Epidermal melanocyte (primary cell): Measurements from ENCODE around the gene PLEKHF1.
A peak's percentile ranks its signal among the peaks of the same experiment; 100 is the strongest.
"Not testable (repeated sequence)": the region's sequence is repeated elsewhere in the genome, so short reads cannot be mapped to it uniquely, and the experiment has no call there.

ENCODE experiments used
- DNase-seq: peaks from one replicate; pipeline ENCODE4 v3.0.0; 2011; ENCODE audit warnings: low spot score; ENCODE audit not compliant: insufficient read length

The PLEKHF1 gene

GRCh38 chr19:29665215-29665825, at the start of gene PLEKHF1:
PLEKHF1 (plus strand) TSS chr19:29665461; CDS start chr19:29673840, 8,379 bp downstream.
- DNase-seq: peak; percentile 84

DNA sequence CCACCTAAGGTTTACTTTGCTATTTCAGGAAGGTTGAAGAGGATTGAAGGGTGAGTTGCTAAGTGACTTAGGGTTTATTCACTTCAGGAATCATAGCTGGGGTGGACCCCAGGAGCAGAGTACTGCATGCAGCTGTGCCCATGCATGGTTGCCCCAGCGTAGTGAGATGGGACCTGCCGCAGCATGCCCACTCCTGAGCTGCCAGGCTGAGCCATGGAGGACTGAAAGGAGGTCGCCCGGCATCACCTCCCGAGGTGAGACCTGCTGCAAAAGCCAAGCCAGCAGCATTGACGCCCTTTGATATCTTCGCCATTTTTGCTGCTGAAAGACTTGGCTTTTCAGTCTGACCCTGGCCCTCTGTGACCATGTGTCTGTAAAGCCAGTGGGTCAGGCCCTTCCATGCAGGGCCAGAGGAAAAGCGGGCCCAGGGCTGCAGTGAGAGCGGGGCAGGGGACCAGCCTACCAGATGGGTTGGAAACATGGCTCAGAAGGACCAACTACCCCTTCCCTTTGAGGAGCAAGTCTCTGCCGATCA, 49.3 kb upstream of the PLEKHF1 start:
- no peak for DNase-seq

DNA sequence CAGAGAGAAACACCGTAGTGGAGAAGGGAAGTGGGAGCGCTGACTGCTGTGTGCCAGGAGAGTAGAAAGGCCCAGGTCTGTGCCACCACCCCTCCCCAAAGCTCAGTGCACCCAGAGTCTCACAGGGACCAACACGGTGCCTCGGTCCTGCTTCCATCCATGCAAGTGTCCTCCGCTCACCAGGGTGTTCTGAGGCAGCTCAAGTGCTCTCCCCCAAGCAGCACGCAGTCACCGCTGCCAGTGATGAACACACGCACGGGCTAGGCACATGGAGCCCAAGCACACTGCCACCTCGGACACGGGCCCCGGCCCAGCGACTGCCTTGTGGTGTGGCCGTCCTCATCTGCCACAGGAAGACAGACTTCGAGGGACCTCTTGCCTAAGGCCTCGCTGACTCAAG, 48.7 kb upstream of the PLEKHF1 start:
- DNase-seq: no peak

DNA sequence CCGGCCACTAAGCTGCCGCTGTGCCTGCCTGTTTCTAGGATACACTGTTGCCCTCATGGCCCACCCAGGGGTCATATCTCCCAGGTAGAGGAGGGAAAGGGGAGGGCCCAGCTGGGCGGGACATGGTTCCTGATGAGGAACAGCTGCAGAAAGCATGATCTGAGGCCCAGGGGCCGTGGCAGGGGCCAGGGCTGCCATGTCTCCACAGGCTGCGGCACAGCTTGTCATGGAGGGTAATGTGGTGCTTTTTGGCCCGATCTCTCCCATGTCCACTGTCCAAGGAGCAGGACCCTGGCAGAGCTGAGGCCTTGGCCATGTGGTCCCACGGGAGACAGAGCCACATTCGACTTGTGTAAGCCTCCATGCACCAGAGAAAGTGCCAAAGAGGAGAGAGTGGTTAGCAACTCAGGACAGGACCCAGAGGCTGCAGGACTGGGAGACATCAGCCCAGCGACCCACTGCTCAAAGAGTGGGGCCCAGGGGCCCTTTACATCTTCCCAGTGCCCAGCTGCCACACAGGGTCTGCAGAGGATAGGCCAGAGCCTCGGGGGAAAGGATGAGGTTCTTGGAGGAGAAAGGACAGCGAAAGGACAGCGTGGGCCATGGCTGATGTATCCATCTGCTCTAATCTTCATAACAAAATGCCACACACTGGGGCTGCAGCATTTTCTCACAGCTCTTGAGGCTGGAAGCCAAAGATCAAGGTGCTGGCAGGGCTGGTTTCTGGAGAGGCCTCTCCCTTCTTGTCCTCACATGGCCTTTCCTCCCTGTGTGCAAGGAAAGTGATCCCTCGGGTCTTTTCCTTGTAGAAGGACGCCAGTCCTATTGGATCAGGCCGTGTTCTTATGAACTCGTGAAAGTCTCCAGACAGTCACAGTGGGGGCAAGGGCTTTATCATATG, 47.6 kb upstream of the PLEKHF1 start:
- DNase-seq: no peak

GRCh38 chr19:29618434-29618833, 46.8 kb upstream of the PLEKHF1 start:
- no peak for DNase-seq

GRCh38 chr19:29618871-29619270, 46.4 kb upstream of the PLEKHF1 start:
- DNase-seq: no peak

DNA sequence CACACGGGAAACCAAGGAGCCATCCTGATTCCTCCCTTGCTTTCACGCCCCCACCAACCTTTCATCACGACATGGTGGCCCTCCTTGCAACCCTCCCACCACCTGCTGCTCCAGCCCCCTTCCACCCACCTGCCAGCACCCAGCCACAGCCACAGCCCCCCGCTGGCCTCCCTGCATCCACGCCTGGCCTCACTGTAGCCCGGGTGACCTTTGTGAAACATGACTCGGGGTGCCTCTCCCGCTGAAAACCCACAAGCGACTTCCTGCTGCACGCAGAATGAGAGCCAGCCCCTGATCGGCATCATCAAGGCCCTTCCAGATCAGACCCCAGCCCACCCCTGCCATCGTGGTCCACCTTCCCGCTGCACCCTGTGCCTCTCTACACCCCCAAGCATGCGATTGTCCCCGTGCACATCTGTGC, 44.3 kb upstream of the PLEKHF1 start:
- DNase-seq: no peak

- no peak for DNase-seq
These were observed 42.8 kb upstream of the PLEKHF1 start for GRCh38 chr19:29622166-29623070.

- no peak for DNase-seq
These were observed 41.4 kb upstream of the PLEKHF1 start for GRCh38 chr19:29623726-29624488.

DNA sequence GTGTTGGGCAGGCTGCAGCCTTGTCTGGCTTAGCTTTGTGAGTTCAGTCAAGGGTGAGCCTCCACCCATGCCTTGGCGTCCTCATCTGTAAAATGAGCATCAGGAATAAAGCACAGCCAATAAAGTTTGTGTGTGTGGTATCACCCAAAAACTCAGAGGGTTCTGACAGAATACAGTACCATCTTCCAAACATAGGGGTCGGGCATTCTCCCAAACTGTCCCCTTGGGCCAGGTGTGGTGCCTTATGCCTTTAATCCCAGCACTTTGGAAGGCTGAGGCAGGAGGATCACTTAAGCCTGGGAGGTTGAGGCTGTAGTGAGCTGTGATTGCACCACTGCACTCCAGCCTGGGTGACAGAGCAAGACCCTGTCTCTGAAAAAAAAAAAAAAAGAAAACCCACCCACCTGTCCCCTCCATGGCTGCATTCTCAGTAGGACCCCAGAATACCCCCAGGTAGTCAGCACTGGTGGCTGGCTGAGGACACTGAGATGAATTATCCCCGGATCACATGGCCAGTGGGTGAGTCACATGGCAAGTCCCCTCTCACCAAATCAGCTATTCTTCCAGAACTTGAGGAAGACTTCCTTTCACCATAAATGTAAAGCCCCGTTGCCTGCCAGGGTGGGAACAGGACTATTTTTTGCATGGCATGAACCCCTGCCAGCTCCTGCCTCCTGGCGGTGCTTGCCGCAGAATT, 40.6 kb upstream of the PLEKHF1 start:
- no peak for DNase-seq

- no peak for DNase-seq
These were observed 40.0 kb upstream of the PLEKHF1 start for GRCh38 chr19:29625186-29625651.

DNA sequence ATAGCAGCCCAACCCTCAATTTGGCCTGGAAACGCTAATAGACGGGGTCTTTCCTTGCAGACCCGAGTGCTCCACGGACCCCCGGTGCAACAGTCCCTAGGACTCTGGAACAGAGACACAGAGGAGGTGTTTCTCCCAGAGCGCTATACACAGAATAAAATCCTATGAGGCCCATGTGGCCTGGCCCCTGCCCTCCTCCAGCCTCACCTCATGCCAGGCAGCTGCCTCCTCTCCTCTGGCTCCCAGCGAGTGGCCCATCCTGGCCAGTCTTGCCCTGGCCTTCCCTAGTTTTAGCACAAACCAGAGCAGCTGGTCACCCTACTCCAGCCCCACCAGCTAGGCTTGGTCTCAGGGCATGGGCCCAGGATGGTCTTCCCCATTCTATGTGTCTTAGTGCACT, 38.9 kb upstream of the PLEKHF1 start:
- no peak for DNase-seq

- DNase-seq: not testable (repeated sequence)
These were observed 38.4 kb upstream of the PLEKHF1 start for GRCh38 chr19:29626832-29627231.

- DNase-seq: no peak
These were observed 36.4 kb upstream of the PLEKHF1 start for GRCh38 chr19:29628661-29629385.

DNA sequence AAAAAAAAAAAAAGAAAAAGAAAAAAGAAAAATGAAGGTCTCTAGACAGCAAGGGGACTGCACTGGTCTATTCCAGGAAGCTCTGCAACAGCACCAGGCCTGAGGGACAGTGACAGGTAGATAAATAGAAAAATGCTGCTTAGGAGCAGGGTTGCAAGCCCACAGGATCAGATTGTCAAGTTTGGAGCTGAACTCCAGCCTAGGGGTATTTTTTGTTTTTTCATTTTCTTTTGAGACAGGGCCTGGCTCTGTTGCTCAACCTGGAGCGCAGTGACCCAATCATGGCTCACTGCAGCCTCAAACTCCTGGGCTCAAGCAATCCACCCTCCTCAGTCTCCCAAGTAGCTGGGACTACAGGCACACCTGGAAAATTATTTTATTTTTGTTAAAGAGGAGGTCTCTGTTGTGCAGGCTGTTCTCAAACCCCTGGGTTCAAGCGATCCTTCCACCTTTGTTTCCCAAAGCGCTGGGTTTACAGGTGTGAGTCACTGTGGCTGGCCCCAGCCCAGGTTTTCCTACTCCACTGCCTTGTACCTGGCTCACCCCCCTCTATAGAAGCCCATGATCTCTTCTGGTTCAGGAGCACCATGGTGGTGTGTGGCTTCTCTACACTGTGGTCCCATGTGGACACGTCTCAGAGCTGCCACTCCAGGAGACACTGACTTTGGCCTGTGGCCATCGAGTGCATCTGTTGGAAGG, 35.3 kb upstream of the PLEKHF1 start:
- no peak for DNase-seq

GRCh38 chr19:29630655-29631054, 34.6 kb upstream of the PLEKHF1 start:
- DNase-seq: peak; percentile 66

- no peak for DNase-seq
These were observed 33.8 kb upstream of the PLEKHF1 start for GRCh38 chr19:29631450-29631849.

DNA sequence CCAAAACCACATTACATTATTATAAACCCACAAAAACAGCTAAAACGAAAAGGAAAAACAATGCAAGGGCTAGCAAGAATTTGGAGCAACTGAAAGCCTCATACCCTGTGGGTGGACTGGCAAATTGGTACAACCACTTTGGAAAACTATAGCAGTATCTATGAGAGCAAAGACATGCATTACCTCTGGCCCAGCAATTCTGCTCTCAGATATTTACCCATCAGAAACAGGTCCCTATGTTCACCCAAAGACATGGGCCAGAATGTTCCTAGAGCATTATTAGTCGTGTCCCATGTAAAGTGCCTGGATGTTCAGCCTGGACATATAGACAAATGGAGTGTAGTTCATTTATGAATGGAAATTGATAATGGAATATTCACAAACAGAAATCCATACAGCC, 31.3 kb upstream of the PLEKHF1 start:
- no peak for DNase-seq
